ENCODE data around the gene CERT1.

GRCh38 chr5:75475364-75475763 is 36.1 kb downstream of the CERT1 start:
- no peak for TF ChIP-seq CTCF (IDR thresholded peaks at IDR 0.05; ENCODE audit: borderline replicate concordance, extremely low read depth, low read length, poor library complexity, severe bottlenecking)
- no peak for TF ChIP-seq EZH2 (IDR thresholded peaks at IDR 0.05; ENCODE audit: borderline replicate concordance, low read depth, low read length, severe bottlenecking)

Measured in DND-41 (cell line).